NCI-H2029 (cell line): ENCODE data around the gene UBL3.

Experiments
- DNase-seq: peaks from one replicate; lab custom pipeline; 2025; lab: John Stamatoyannopoulos, UW

The UBL3 gene

GRCh38 chr13:29754473-29754806 is 96.0 kb downstream of the UBL3 start:
- DNase-seq = no peak

GRCh38 chr13:29753618-29754472 is 96.6 kb downstream of the UBL3 start:
- no peak for DNase-seq

- DNase-seq = no peak
Observed at GRCh38 chr13:29752175-29752574, 98.2 kb downstream of the UBL3 start.

GRCh38 chr13:29750183-29750530 is 100.3 kb downstream of the UBL3 start:
- no peak for DNase-seq

GRCh38 chr13:29749401-29750182 is 100.8 kb downstream of the UBL3 start:
- no peak for DNase-seq

- no peak for DNase-seq
Observed at GRCh38 chr13:29748097-29748496, 102.3 kb downstream of the UBL3 start.

- DNase-seq = no peak
Observed at GRCh38 chr13:29746148-29746677, 104.2 kb downstream of the UBL3 start.

- no peak for DNase-seq
Observed at GRCh38 chr13:29745704-29746103, 104.7 kb downstream of the UBL3 start.

- DNase-seq = no peak
Observed at GRCh38 chr13:29743201-29743786, 107.1 kb downstream of the UBL3 start.

GRCh38 chr13:29740961-29741360 is 109.5 kb downstream of the UBL3 start:
- no peak for DNase-seq

GRCh38 chr13:29737061-29737460 is 113.4 kb downstream of the UBL3 start:
- DNase-seq = no peak

- DNase-seq = no peak
Observed at GRCh38 chr13:29733147-29733611, 117.2 kb downstream of the UBL3 start.

GRCh38 chr13:29730253-29730652 is 120.2 kb downstream of the UBL3 start:
- no peak for DNase-seq

GRCh38 chr13:29722415-29722814 is 128.0 kb downstream of the UBL3 start:
- DNase-seq = no peak

GRCh38 chr13:29721766-29722165 is 128.7 kb downstream of the UBL3 start:
- DNase-seq = no peak

GRCh38 chr13:29718694-29719093 is 131.7 kb downstream of the UBL3 start:
- DNase-seq = no peak

- DNase-seq = no peak
Observed at GRCh38 chr13:29716493-29716892, 133.9 kb downstream of the UBL3 start.
